SK-N-SH (cell line): ENCODE data around the gene ZDHHC8. TPM values are rescaled to one million over a fixed set of nuclear protein-coding genes. Genes with fewer than 3 reads are reported as not detected.

Experiments
- CTCF ChIA-PET: fragments of 300-600, 350-600 bp; formaldehyde crosslinking; extraction: SDS; loops from one replicate; lab custom pipeline; 2021; lab: Yijun Ruan, JAX
- POLR2A ChIA-PET: fragments of 350-600 bp; sonication (Branson Sonifier 250); formaldehyde crosslinking; extraction: SDS; loops from one replicate; lab custom pipeline; 2020; ENCODE audit warnings: antibody characterized with exemption, inconsistent platforms; lab: Yijun Ruan, JAX
- DNase-seq: peaks from one replicate; pipeline ENCODE4 v3.0.0; 2012
- H2AFZ ChIP-seq: fragments of 200-600 bp; sonication (generic); 2 replicates; pipeline ENCODE4 v1.8.1; 2016; ENCODE audit warnings: antibody characterized with exemption, mild to moderate bottlenecking, low read depth
- H3F3A ChIP-seq: fragments of 200-600 bp; sonication (generic); replicated peaks from 2 replicates; pipeline ENCODE3; 2016; ENCODE audit warnings: antibody characterized with exemption, mild to moderate bottlenecking; ENCODE audit not compliant: insufficient read depth
- H3K27ac ChIP-seq, 2 experiments: fragments of 200-500 bp in 1 of 2; fragments of 200-600 bp in 1 of 2; sonication (Bioruptor generic) in 1 of 2; sonication (generic), shearing (Covaris generic) in 1 of 2; 2 replicates each; pipeline versions ENCODE4 v1.5.1 to v1.6.1; 2014 to 2016; ENCODE audit warnings: low read depth in 2 of 2, inconsistent platforms in 1 of 2, low read length in 1 of 2, mild to moderate bottlenecking in 1 of 2, mixed read lengths in 1 of 2
- H3K27me3 ChIP-seq: fragments of 200-600 bp; sonication (generic), shearing (Covaris generic); 2 replicates; pipeline ENCODE4 v1.6.1; 2016; ENCODE audit warnings: mixed run types; ENCODE audit not compliant: insufficient read depth
- H3K36me3 ChIP-seq, 2 experiments: fragments of 200-500 bp in 1 of 2; fragments of 200-600 bp in 1 of 2; sonication (Bioruptor generic) in 1 of 2; sonication (generic) in 1 of 2; replicated peaks in 1 of 2; 2 replicates each; pipeline versions ENCODE3 to v1.5.1; 2014 to 2016; ENCODE audit warnings: low read length in 1 of 2, mild to moderate bottlenecking in 1 of 2; ENCODE audit not compliant: insufficient read depth in 2 of 2, control insufficient read depth in 1 of 2
- H3K4me1 ChIP-seq, 2 experiments: fragments of 200-500 bp in 1 of 2; fragments of 200-600 bp in 1 of 2; sonication (Bioruptor generic) in 1 of 2; sonication (generic), shearing (Covaris generic) in 1 of 2; 2 replicates each; pipeline versions ENCODE4 v1.5.1 to v1.6.1; 2014 to 2016; ENCODE audit warnings: low read depth in 1 of 2, low read length in 1 of 2, mixed run types in 1 of 2; ENCODE audit not compliant: insufficient read depth in 2 of 2, control insufficient read depth in 1 of 2
- H3K4me2 ChIP-seq: fragments of 200-600 bp; sonication (generic), shearing (Covaris generic); 2 replicates; pipeline ENCODE4 v1.6.1; 2017; ENCODE audit warnings: mixed run types
- H3K4me3 ChIP-seq, 2 experiments: fragments of 200-500 bp in 1 of 2; fragments of 200-600 bp in 1 of 2; sonication (Bioruptor generic) in 1 of 2; sonication (generic), shearing (Covaris generic) in 1 of 2; 2 replicates each; pipeline versions ENCODE4 v1.5.1 to v1.8.1; 2014 to 2016; ENCODE audit warnings: low read depth in 2 of 2, inconsistent platforms in 1 of 2, low read length in 1 of 2, mild to moderate bottlenecking in 1 of 2, mixed read lengths in 1 of 2, moderate library complexity in 1 of 2
- H3K79me2 ChIP-seq: fragments of 200-600 bp; sonication (generic); 2 replicates; pipeline ENCODE4 v1.8.1; 2017; ENCODE audit warnings: mild to moderate bottlenecking; ENCODE audit not compliant: insufficient read depth
- H3K9ac ChIP-seq: fragments of 200-600 bp; sonication (generic); 2 replicates; pipeline ENCODE4 v1.6.1; 2017; ENCODE audit warnings: mixed run types
- H3K9me2 ChIP-seq: fragments of 200-600 bp; sonication (generic); 2 replicates; pipeline ENCODE4 v1.6.1; 2017; ENCODE audit warnings: mixed run types
- H3K9me3 ChIP-seq: fragments of 200-600 bp; sonication (generic); 2 replicates; pipeline ENCODE4 v1.6.1; 2017; ENCODE audit warnings: mixed run types, mild to moderate bottlenecking, moderate library complexity
- H4K20me1 ChIP-seq: fragments of 200-600 bp; sonication (generic); 2 replicates; pipeline ENCODE4 v1.6.1; 2017; ENCODE audit warnings: mild to moderate bottlenecking, mixed run types; ENCODE audit not compliant: insufficient read depth
- CHD2 ChIP-seq: fragments of 150-350 bp; IDR thresholded peaks from 2 replicates; pipeline ENCODE4 v1.6.1; 2018; ENCODE audit warnings: low read length; ENCODE audit not compliant: partially characterized antibody
- EZH2phosphoT487 ChIP-seq: fragments of 200-600 bp; sonication (generic); IDR thresholded peaks from 2 replicates; pipeline ENCODE4 v1.6.1; 2017; ENCODE audit warnings: low read depth, mixed run types, mild to moderate bottlenecking, antibody characterized with exemption, moderate library complexity, borderline replicate concordance
- FOSL2 ChIP-seq: IDR thresholded peaks from 2 replicates; pipeline ENCODE4 v1.4.0; 2012; ENCODE audit warnings: low read depth, mild to moderate bottlenecking, moderate library complexity, borderline replicate concordance
- JUND ChIP-seq: IDR thresholded peaks from 2 replicates; pipeline ENCODE4 v1.4.0; 2012
- MEF2A ChIP-seq: IDR thresholded peaks from 2 replicates; pipeline ENCODE4 v1.4.0; 2012; ENCODE audit warnings: low read depth, borderline replicate concordance
- NFIC ChIP-seq: IDR thresholded peaks from 2 replicates; pipeline ENCODE4 v1.4.0; 2012; ENCODE audit warnings: borderline replicate concordance
- NRF1 ChIP-seq: IDR thresholded peaks from 2 replicates; pipeline ENCODE4 v1.6.1; 2012; ENCODE audit warnings: low read depth, mild to moderate bottlenecking, low read length
- RFX5 ChIP-seq: IDR thresholded peaks from 2 replicates; pipeline ENCODE4 v1.6.1; 2012; ENCODE audit warnings: mild to moderate bottlenecking, improper control_type of control experiment, low read length
- RXRA ChIP-seq: IDR thresholded peaks from 2 replicates; pipeline ENCODE4 v1.4.0; 2012; ENCODE audit warnings: low read depth, mild to moderate bottlenecking, borderline replicate concordance
- SIN3A ChIP-seq: IDR thresholded peaks from 2 replicates; pipeline ENCODE4 v1.6.1; 2012; ENCODE audit warnings: low read depth, mild to moderate bottlenecking, low read length, moderate library complexity, borderline replicate concordance
- SMC3 ChIP-seq: IDR thresholded peaks from 2 replicates; pipeline ENCODE4 v1.6.1; 2012; ENCODE audit warnings: low read depth, low read length, improper control_type of control experiment
- TAF1 ChIP-seq: IDR thresholded peaks from 2 replicates; pipeline ENCODE4 v1.6.1; 2012; ENCODE audit warnings: low read depth, mild to moderate bottlenecking, low read length, moderate library complexity, borderline replicate concordance
- TCF12 ChIP-seq: IDR thresholded peaks from 2 replicates; pipeline ENCODE4 v1.4.0; 2012
- YY1 ChIP-seq: IDR thresholded peaks from 2 replicates; pipeline ENCODE4 v1.4.0; 2012; ENCODE audit warnings: low read depth, mild to moderate bottlenecking
- WGBS: methylation state at CpG from one replicate; pipeline ENCODE4 v1.1.6; 2017; ENCODE audit warnings: low lambda C conversion rate; 5-methylcytosine and 5-hydroxymethylcytosine counted together
- polyA plus RNA-seq, 3 experiments: library from polyadenylated mRNA; depleted of rRNA; stranded (reverse); fragments of >200 nt; gene quantifications; 2 replicates each; pipeline ENCODE4 v1.2.3, GENCODE V29; 2012
- TF ChIP-seq, protein P1 (sequence below): fragments of 150-350 bp; IDR thresholded peaks from 2 replicates; pipeline ENCODE4 v1.6.1; 2016; ENCODE audit warnings: mild to moderate bottlenecking, low read depth, low read length
- TF ChIP-seq, protein P2 (sequence below): IDR thresholded peaks from 2 replicates; pipeline ENCODE4 v1.4.0; 2012; ENCODE audit warnings: low read depth
- TF ChIP-seq, protein P3 (sequence below): IDR thresholded peaks from 2 replicates; pipeline ENCODE4 v1.6.1; 2012; ENCODE audit warnings: mild to moderate bottlenecking, low read depth, low read length, moderate library complexity

ZDHHC8 gene
- polyA plus RNA-seq, 1 of the 3 experiments (the other 2 are of a cell fraction) = 65.3 TPM

GRCh38 chr22:20121856-20122415 is 9.7 kb upstream of the ZDHHC8 start (continued):
- TF ChIP-seq FOSL2 (no peak), JUND (no peak)

- peaks cover 14% of the 10 kb centered on the region; the same call in 1 of the 2 replicates for H4K20me1 ChIP-seq
- peaks cover 55% of the 10 kb centered on the region for H3K79me2 ChIP-seq
- no peak overlapping the region for H3K4me2 ChIP-seq
- no peak overlapping the region for H3K4me3 ChIP-seq
- peaks cover 8 to 12% of the 10 kb centered on the region in 2 experiments; a peak in 3 of 4 replicates for H3K4me1 ChIP-seq
- peaks cover 18% of the 10 kb centered on the region for H3F3A ChIP-seq
- no peak for DNase-seq
- H2AFZ ChIP-seq = no peak overlapping the region
- CTCF ChIA-PET = interaction anchor here (0.6 kb wide), 1 partner anchor 32 kb away, joined by 3 read pairs; no protein-coding TSS in a partner anchor
- no peaks in the 10 kb centered on the region for H3K27me3 ChIP-seq
- H3K9me3 ChIP-seq = no peaks in the 10 kb centered on the region
- 97% methylated on average over 5 of the region's 13 CpGs for WGBS
- H3K9me2 ChIP-seq = no peaks in the 10 kb centered on the region
- H3K27ac ChIP-seq = no peak overlapping the region
- TF ChIP-seq CHD2 = no peak
- TF ChIP-seq NRF1 = no peak
- TF ChIP-seq, protein P1, sequence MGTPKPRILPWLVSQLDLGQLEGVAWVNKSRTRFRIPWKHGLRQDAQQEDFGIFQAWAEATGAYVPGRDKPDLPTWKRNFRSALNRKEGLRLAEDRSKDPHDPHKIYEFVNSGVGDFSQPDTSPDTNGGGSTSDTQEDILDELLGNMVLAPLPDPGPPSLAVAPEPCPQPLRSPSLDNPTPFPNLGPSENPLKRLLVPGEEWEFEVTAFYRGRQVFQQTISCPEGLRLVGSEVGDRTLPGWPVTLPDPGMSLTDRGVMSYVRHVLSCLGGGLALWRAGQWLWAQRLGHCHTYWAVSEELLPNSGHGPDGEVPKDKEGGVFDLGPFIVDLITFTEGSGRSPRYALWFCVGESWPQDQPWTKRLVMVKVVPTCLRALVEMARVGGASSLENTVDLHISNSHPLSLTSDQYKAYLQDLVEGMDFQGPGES = no peak
- TF ChIP-seq MEF2A = no peak
- TF ChIP-seq NFIC = no peak
- no peak for TF ChIP-seq TAF1
- no peak for TF ChIP-seq EZH2phosphoT487
- TF ChIP-seq, all 33 proteins: peak for 0
- peaks cover 33 to 74% of the 10 kb centered on the region in 2 experiments for H3K36me3 ChIP-seq
- no peak overlapping the region for H3K9ac ChIP-seq
- POLR2A ChIA-PET = no interaction called here
Observed at GRCh38 chr22:20123366-20124082, 8.1 kb upstream of the ZDHHC8 start.

GRCh38 chr22:20124083-20124787 is 7.4 kb upstream of the ZDHHC8 start:
- peaks cover 14% of the 10 kb centered on the region; the same call in 1 of the 2 replicates for H4K20me1 ChIP-seq
- H3K79me2 ChIP-seq = peaks cover 48% of the 10 kb centered on the region
- WGBS = 100% methylated on average over 6 of the region's 11 CpGs
- H3K4me1 ChIP-seq = peaks cover 1 to 5% of the 10 kb centered on the region in 2 experiments; a peak in 1 of 4 replicates
- H3F3A ChIP-seq = peaks cover 15% of the 10 kb centered on the region
- ChIA-PET CTCF (interaction anchor here (0.6 kb wide), 1 partner anchor 31 kb away, joined by 3 read pairs; no protein-coding TSS in a partner anchor), POLR2A (no interaction called here)
- no peak overlapping the region for H3K27ac ChIP-seq
- no peak overlapping the region for H3K4me3 ChIP-seq
- H3K9me2 ChIP-seq = no peaks in the 10 kb centered on the region
- H3K36me3 ChIP-seq = peaks cover 30 to 69% of the 10 kb centered on the region in 2 experiments
- no peak overlapping the region for H3K9ac ChIP-seq
- H3K27me3 ChIP-seq = no peaks in the 10 kb centered on the region
- DNase-seq = no peak
- no peak overlapping the region for H3K4me2 ChIP-seq
- H3K9me3 ChIP-seq = no peaks in the 10 kb centered on the region
- H2AFZ ChIP-seq = no peak overlapping the region
- TF ChIP-seq, protein P2, sequence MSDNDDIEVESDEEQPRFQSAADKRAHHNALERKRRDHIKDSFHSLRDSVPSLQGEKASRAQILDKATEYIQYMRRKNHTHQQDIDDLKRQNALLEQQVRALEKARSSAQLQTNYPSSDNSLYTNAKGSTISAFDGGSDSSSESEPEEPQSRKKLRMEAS = no peak
- TF ChIP-seq RFX5 (no peak), FOSL2 (no peak), YY1 (no peak), JUND (no peak), TCF12 (no peak), SIN3A (no peak), NFIC (no peak), MEF2A (no peak), SMC3 (no peak), RXRA (no peak)
- TF ChIP-seq, protein P3, sequence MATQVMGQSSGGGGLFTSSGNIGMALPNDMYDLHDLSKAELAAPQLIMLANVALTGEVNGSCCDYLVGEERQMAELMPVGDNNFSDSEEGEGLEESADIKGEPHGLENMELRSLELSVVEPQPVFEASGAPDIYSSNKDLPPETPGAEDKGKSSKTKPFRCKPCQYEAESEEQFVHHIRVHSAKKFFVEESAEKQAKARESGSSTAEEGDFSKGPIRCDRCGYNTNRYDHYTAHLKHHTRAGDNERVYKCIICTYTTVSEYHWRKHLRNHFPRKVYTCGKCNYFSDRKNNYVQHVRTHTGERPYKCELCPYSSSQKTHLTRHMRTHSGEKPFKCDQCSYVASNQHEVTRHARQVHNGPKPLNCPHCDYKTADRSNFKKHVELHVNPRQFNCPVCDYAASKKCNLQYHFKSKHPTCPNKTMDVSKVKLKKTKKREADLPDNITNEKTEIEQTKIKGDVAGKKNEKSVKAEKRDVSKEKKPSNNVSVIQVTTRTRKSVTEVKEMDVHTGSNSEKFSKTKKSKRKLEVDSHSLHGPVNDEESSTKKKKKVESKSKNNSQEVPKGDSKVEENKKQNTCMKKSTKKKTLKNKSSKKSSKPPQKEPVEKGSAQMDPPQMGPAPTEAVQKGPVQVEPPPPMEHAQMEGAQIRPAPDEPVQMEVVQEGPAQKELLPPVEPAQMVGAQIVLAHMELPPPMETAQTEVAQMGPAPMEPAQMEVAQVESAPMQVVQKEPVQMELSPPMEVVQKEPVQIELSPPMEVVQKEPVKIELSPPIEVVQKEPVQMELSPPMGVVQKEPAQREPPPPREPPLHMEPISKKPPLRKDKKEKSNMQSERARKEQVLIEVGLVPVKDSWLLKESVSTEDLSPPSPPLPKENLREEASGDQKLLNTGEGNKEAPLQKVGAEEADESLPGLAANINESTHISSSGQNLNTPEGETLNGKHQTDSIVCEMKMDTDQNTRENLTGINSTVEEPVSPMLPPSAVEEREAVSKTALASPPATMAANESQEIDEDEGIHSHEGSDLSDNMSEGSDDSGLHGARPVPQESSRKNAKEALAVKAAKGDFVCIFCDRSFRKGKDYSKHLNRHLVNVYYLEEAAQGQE = no peak
